Neural progenitor cell (in vitro differentiated cells): ENCODE results near the gene FLNA. TPM values are rescaled to one million over a fixed set of nuclear protein-coding genes. Genes with fewer than 3 reads are reported as not detected.

ENCODE experiments used
- DNase-seq: peaks from one replicate; pipeline ENCODE4 v3.0.0-alpha.2; 2016; ENCODE audit warnings: low spot score
- H2AFZ ChIP-seq: fragments of 200-600 bp; sonication (generic); replicated peaks from 2 replicates; pipeline ENCODE4 v1.6.1; 2016; ENCODE audit warnings: antibody characterized with exemption
- H3F3A ChIP-seq: fragments of 200-600 bp; sonication (generic); 2 replicates; pipeline ENCODE4 v1.6.1; 2016; ENCODE audit warnings: antibody characterized with exemption, low read depth
- H3K27ac ChIP-seq: fragments of 200-600 bp; sonication (generic); 2 replicates; pipeline ENCODE4 v1.5.1; 2016; ENCODE audit warnings: mild to moderate bottlenecking
- H3K27me3 ChIP-seq: fragments of 200-600 bp; sonication (generic); 2 replicates; pipeline ENCODE4 v1.6.1; 2016; ENCODE audit warnings: mild to moderate bottlenecking, moderate library complexity
- H3K36me3 ChIP-seq: fragments of 200-600 bp; sonication (generic); 2 replicates; pipeline ENCODE4 v1.5.1; 2016
- H3K4me1 ChIP-seq: fragments of 200-600 bp; sonication (generic); 2 replicates; pipeline ENCODE4 v1.6.1; 2016; ENCODE audit warnings: mixed run types
- H3K4me2 ChIP-seq: fragments of 200-600 bp; sonication (generic); 2 replicates; pipeline ENCODE4 v1.6.1; 2016
- H3K4me3 ChIP-seq: fragments of 200-600 bp; sonication (generic); 2 replicates; pipeline ENCODE4 v1.5.1; 2016
- H3K79me2 ChIP-seq: fragments of 200-600 bp; sonication (generic); 2 replicates; pipeline ENCODE4 v1.6.1; 2016; ENCODE audit warnings: low read depth
- H3K9ac ChIP-seq: fragments of 200-600 bp; sonication (generic); 2 replicates; pipeline ENCODE4 v1.6.1; 2016
- H3K9me3 ChIP-seq: fragments of 200-600 bp; sonication (generic); 2 replicates; pipeline ENCODE4 v1.5.1; 2016; ENCODE audit warnings: low read depth
- H4K20me1 ChIP-seq: fragments of 200-600 bp; sonication (generic); 2 replicates; pipeline ENCODE4 v1.6.1; 2016; ENCODE audit warnings: low read depth
- H3K27ac Mint-ChIP-seq: 3 replicates; pipeline ENCODE4 v1.8.0; 2021; ENCODE audit warnings: mixed read lengths
- H3K27me3 Mint-ChIP-seq: 2 replicates; pipeline ENCODE4 v1.8.0; 2022; ENCODE audit warnings: low read depth, mild to moderate bottlenecking, inconsistent platforms, moderate library complexity, mixed read lengths; ENCODE audit not compliant: insufficient read depth
- H3K36me3 Mint-ChIP-seq: 3 replicates; pipeline ENCODE4 v1.8.0; 2021; ENCODE audit warnings: mixed read lengths
- H3K4me1 Mint-ChIP-seq: 3 replicates; pipeline ENCODE4 v1.8.0; 2021; ENCODE audit warnings: mixed read lengths
- H3K4me3 Mint-ChIP-seq: 3 replicates; pipeline ENCODE4 v1.8.0; 2021; ENCODE audit warnings: mild to moderate bottlenecking, moderate library complexity, mixed read lengths
- H3K9me3 Mint-ChIP-seq: 3 replicates; pipeline ENCODE4 v1.8.0; 2020; ENCODE audit warnings: mixed read lengths
- EZH2 ChIP-seq: fragments of 200-600 bp; sonication (generic); IDR thresholded peaks from 2 replicates; pipeline ENCODE4 v1.6.1; 2017; ENCODE audit warnings: antibody characterized with exemption, mild to moderate bottlenecking, moderate library complexity
- EZH2phosphoT487 ChIP-seq: fragments of 200-600 bp; sonication (generic); IDR thresholded peaks from 2 replicates; pipeline ENCODE4 v1.6.1; 2017; ENCODE audit warnings: antibody characterized with exemption
- total RNA-seq: library from RNA; depleted of rRNA; stranded (reverse); fragments of >200 nt; gene quantifications from 2 replicates; pipeline ENCODE4 v1.2.3, GENCODE V29; 2015; ENCODE audit warnings: low replicate concordance
- TF ChIP-seq, protein P1 (sequence below): fragments of 200-600 bp; sonication (generic); IDR thresholded peaks from 2 replicates; pipeline ENCODE4 v1.5.1; 2017; ENCODE audit warnings: antibody characterized with exemption, mild to moderate bottlenecking

FLNA gene
- total RNA-seq, 1 donor from 2014 or later: 189 TPM

GRCh38 chrX:154403858-154404257 lies 29.4 kb upstream of the FLNA start:
- Histone ChIP-seq H3K27me3 (no peaks in the 10 kb centered on the region), H3F3A (peaks cover 35% of the 10 kb centered on the region), H2AFZ (no peak overlapping the region), H3K36me3 (no peaks in the 10 kb centered on the region), H3K9me3 (no peaks in the 10 kb centered on the region), H4K20me1 (peaks cover 23% of the 10 kb centered on the region), H3K4me2 (no peak overlapping the region), H3K9ac (no peak overlapping the region), H3K4me3 (no peak overlapping the region), H3K27ac (no peak overlapping the region), H3K4me1 (no peaks in the 10 kb centered on the region), H3K79me2 (peaks cover 13% of the 10 kb centered on the region)
- peaks cover 19% of the 10 kb centered on the region for H3K9me3 Mint-ChIP-seq
- H3K4me1 Mint-ChIP-seq: peaks cover 15% of the 10 kb centered on the region
- H3K4me3 Mint-ChIP-seq: no peak overlapping the region
- DNase-seq: no peak
- H3K27me3 Mint-ChIP-seq: peaks cover 12% of the 10 kb centered on the region
- TF ChIP-seq EZH2phosphoT487 (no peak), EZH2 (no peak)
- TF ChIP-seq, protein P1, sequence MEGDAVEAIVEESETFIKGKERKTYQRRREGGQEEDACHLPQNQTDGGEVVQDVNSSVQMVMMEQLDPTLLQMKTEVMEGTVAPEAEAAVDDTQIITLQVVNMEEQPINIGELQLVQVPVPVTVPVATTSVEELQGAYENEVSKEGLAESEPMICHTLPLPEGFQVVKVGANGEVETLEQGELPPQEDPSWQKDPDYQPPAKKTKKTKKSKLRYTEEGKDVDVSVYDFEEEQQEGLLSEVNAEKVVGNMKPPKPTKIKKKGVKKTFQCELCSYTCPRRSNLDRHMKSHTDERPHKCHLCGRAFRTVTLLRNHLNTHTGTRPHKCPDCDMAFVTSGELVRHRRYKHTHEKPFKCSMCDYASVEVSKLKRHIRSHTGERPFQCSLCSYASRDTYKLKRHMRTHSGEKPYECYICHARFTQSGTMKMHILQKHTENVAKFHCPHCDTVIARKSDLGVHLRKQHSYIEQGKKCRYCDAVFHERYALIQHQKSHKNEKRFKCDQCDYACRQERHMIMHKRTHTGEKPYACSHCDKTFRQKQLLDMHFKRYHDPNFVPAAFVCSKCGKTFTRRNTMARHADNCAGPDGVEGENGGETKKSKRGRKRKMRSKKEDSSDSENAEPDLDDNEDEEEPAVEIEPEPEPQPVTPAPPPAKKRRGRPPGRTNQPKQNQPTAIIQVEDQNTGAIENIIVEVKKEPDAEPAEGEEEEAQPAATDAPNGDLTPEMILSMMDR: no peak
- H3K27ac Mint-ChIP-seq: peak overlapping the region; percentile 24
- H3K36me3 Mint-ChIP-seq: peaks cover 11% of the 10 kb centered on the region

- no peak overlapping the region for H3K4me2 ChIP-seq
- peaks cover 15% of the 10 kb centered on the region for H3K36me3 Mint-ChIP-seq
- no peak for DNase-seq
- H3K4me3 Mint-ChIP-seq: no peak overlapping the region
- H3K27me3 Mint-ChIP-seq: peaks cover 12% of the 10 kb centered on the region
- H3K9me3 ChIP-seq: no peaks in the 10 kb centered on the region
- no peak overlapping the region for H3K9ac ChIP-seq
- H3K36me3 ChIP-seq: no peaks in the 10 kb centered on the region
- H3F3A ChIP-seq: peaks cover 40% of the 10 kb centered on the region
- H3K27me3 ChIP-seq: no peaks in the 10 kb centered on the region
- no peak overlapping the region for H3K27ac Mint-ChIP-seq
- H3K4me1 Mint-ChIP-seq: peaks cover 13% of the 10 kb centered on the region
- no peak overlapping the region for H3K27ac ChIP-seq
- no peak overlapping the region for H3K4me3 ChIP-seq
- H3K9me3 Mint-ChIP-seq: peaks cover 25% of the 10 kb centered on the region
- no peaks in the 10 kb centered on the region for H3K4me1 ChIP-seq
- H2AFZ ChIP-seq: no peak overlapping the region
- TF ChIP-seq, protein P1: no peak
- no peak for TF ChIP-seq EZH2
- TF ChIP-seq EZH2phosphoT487: no peak
- H4K20me1 ChIP-seq: peaks cover 23% of the 10 kb centered on the region
- H3K79me2 ChIP-seq: peaks cover 19% of the 10 kb centered on the region
These were observed 28.8 kb upstream of the FLNA start for GRCh38 chrX:154403192-154403591.

DNA sequence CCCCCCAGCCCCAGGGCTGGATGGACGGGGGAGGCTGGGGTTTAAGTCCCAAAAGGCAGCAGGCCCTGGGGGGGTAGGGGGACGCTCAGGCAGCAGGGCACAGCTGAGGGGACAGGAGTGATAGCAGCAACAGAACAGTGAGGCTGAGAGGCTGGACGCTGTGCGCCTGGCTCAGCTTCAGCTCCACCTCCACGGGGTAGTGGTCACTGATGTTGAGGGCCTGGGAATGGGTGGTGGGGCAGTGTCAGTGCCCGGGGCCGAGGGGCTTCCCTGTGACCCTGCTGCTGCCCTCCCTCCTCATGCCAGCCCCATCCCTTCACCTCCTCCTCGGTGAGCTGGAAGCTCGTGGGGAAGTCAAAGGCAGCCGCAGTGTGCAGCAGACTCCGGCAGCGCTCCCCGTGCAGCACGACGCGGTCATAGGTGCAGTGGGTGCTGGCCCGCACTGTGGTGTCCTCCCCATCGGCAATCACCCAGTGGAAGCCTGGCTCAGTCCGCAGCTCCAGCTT lies 28.2 kb upstream of the FLNA start:
- Mint-ChIP-seq H3K27me3 (peaks cover 12% of the 10 kb centered on the region), H3K4me1 (peaks cover 13% of the 10 kb centered on the region), H3K36me3 (peaks cover 15% of the 10 kb centered on the region), H3K9me3 (peaks cover 28% of the 10 kb centered on the region), H3K4me3 (no peak overlapping the region), H3K27ac (no peak overlapping the region)
- Histone ChIP-seq H3K79me2 (peaks cover 20% of the 10 kb centered on the region), H3K9ac (no peak overlapping the region), H3K4me1 (no peaks in the 10 kb centered on the region), H2AFZ (no peak overlapping the region), H4K20me1 (peaks cover 23% of the 10 kb centered on the region), H3F3A (peaks cover 43% of the 10 kb centered on the region), H3K9me3 (no peaks in the 10 kb centered on the region), H3K27me3 (no peaks in the 10 kb centered on the region), H3K4me3 (no peak overlapping the region), H3K27ac (no peak overlapping the region), H3K36me3 (no peaks in the 10 kb centered on the region), H3K4me2 (no peak overlapping the region)
- TF ChIP-seq EZH2: no peak
- no peak for TF ChIP-seq EZH2phosphoT487
- TF ChIP-seq, protein P1: no peak
- no peak for DNase-seq
